Measurements from ENCODE around the gene TNFAIP1.

The TNFAIP1 gene

GRCh38 chr17:28295677-28296578, 39.6 kb upstream of the TNFAIP1 start:
- no peak for DNase-seq (ENCODE audit: low read depth)
- H3K4me3 ChIP-seq (replicated peaks; ENCODE audit: low read depth, low read length): no peak overlapping the region
- TF ChIP-seq CTCF (IDR thresholded peaks at IDR 0.05; ENCODE audit: low read length, missing control alignments): no peak

GRCh38 chr17:28298449-28298848, 37.1 kb upstream of the TNFAIP1 start:
- DNase-seq (ENCODE audit: low read depth): no peak
- H3K4me3 ChIP-seq (replicated peaks; ENCODE audit: low read depth, low read length): no peak overlapping the region
- TF ChIP-seq CTCF (IDR thresholded peaks at IDR 0.05; ENCODE audit: low read length, missing control alignments): no peak

GRCh38 chr17:28306954-28307401, 28.6 kb upstream of the TNFAIP1 start:
- no peak overlapping the region for H3K4me3 ChIP-seq (replicated peaks; ENCODE audit: low read depth, low read length)
- no peak for DNase-seq (ENCODE audit: low read depth)
- no peak for TF ChIP-seq CTCF (IDR thresholded peaks at IDR 0.05; ENCODE audit: low read length, missing control alignments)

GRCh38 chr17:28313841-28314240, 21.7 kb upstream of the TNFAIP1 start:
- H3K4me3 ChIP-seq (replicated peaks; ENCODE audit: low read depth, low read length): no peak overlapping the region
- TF ChIP-seq CTCF (IDR thresholded peaks at IDR 0.05; ENCODE audit: low read length, missing control alignments): no peak
- no peak for DNase-seq (ENCODE audit: low read depth)

GRCh38 chr17:28315846-28316705, 19.5 kb upstream of the TNFAIP1 start:
- no peak for TF ChIP-seq CTCF (IDR thresholded peaks at IDR 0.05; ENCODE audit: low read length, missing control alignments)
- no peak for DNase-seq (ENCODE audit: low read depth)
- H3K4me3 ChIP-seq (replicated peaks; ENCODE audit: low read depth, low read length): no peak overlapping the region

- no peak for DNase-seq (ENCODE audit: low read depth)
- no peak overlapping the region for H3K4me3 ChIP-seq (replicated peaks; ENCODE audit: low read depth, low read length)
- no peak for TF ChIP-seq CTCF (IDR thresholded peaks at IDR 0.05; ENCODE audit: low read length, missing control alignments)
Measured at GRCh38 chr17:28317099-28317965, 18.2 kb upstream of the TNFAIP1 start.
